Heart right ventricle (tissue), 16 donors: ENCODE data around the gene CALD1. TPM values are rescaled to one million over a fixed set of nuclear protein-coding genes. Genes with fewer than 3 reads are reported as not detected.

Source experiments
- ATAC-seq, 8 donors: fragments of 200-7000 bp; cut with Tn5 transposase; one replicate each; pipeline ENCODE4 v1.9.1; 2020; ENCODE audit warnings: mild to moderate bottlenecking in 8 of 8, moderate library complexity in 8 of 8, moderate number of reproducible peaks in 1 of 8
- DNase-seq, 2 donors: peaks; one replicate each; pipeline ENCODE4 v3.0.0-alpha.2; 2020
- H3K27ac ChIP-seq, 10 donors: fragments of 200-600 bp; sonication (generic) in 2 of 10; one replicate each; pipeline versions ENCODE4 v1.5.0 to v1.8.0; 2020 to 2022; ENCODE audit warnings: mild to moderate bottlenecking in 3 of 10
- H3K27me3 ChIP-seq, 7 donors: fragments of 200-600 bp; one replicate each; pipeline ENCODE4 v1.8.0; 2021 to 2022; ENCODE audit warnings: mild to moderate bottlenecking in 2 of 7
- H3K36me3 ChIP-seq, 9 donors: fragments of 200-600 bp; sonication (generic) in 1 of 9; one replicate each; pipeline versions ENCODE4 v1.5.0 to v1.8.0; 2020 to 2022; ENCODE audit warnings: mild to moderate bottlenecking in 2 of 9
- H3K4me1 ChIP-seq, 9 donors: fragments of 200-600 bp; sonication (generic) in 1 of 9; one replicate each; pipeline versions ENCODE4 v1.5.0 to v1.8.0; 2020 to 2022; ENCODE audit warnings: mild to moderate bottlenecking in 4 of 9
- H3K4me3 ChIP-seq, 10 donors: fragments of 200-600 bp; sonication (generic) in 2 of 10; one replicate each; pipeline versions ENCODE4 v1.5.0 to v1.8.0; 2020 to 2022; ENCODE audit warnings: mild to moderate bottlenecking in 7 of 10, moderate library complexity in 2 of 10
- H3K9me3 ChIP-seq, 11 donors: fragments of 200-600 bp in 10 of 11; sonication (generic) in 2 of 11; one replicate each; pipeline versions ENCODE4 v1.5.0 to v1.8.0; 2013 to 2022; ENCODE audit warnings: mild to moderate bottlenecking in 2 of 11, control low read depth in 1 of 11, moderate library complexity in 1 of 11
- WGBS, 2 donors: extraction: QIAGEN DNeasy Blood & Tissue Kit; methylation state at CpG; one replicate each; pipeline ENCODE4 v1.1.7; 2013; ENCODE audit warnings: inconsistent platforms in 1 of 2; 5-methylcytosine and 5-hydroxymethylcytosine counted together
- intact Hi-C, 10 donors: fragments of 100-400 bp; cut with DNase I; formaldehyde crosslinking; loops; one replicate each; pipeline versions ENCODE4 v1.11.1 to v1.14.2; 2022
- polyA plus RNA-seq, 2 donors: library from polyadenylated mRNA; stranded (reverse); fragments of 200-250 nt; gene quantifications; one replicate each; pipeline ENCODE4 v1.2.3, GENCODE V29; 2013
- total RNA-seq, 10 donors: library from RNA; stranded (reverse); fragmentation: NEBNext Ultra II Directional in 3 of 10; extraction: Animal tissue kit (Norgen Biotek cat#: 25700) in 3 of 10; gene quantifications; one replicate each; pipeline versions ENCODE4 v1.2.1 to v1.2.4, GENCODE V29; 2021 to 2023
- TF ChIP-seq, protein P1 (sequence below), 9 donors: fragments of 200-600 bp; sonication (generic) in 2 of 9; IDR thresholded peaks; one replicate each; pipeline versions ENCODE4 v1.5.0 to v1.8.0; 2021 to 2022; ENCODE audit warnings: antibody characterized with exemption in 9 of 9, mild to moderate bottlenecking in 5 of 9, moderate library complexity in 1 of 9
- donor health status: Arrhythmogenic right ventricular cardiomyopathy.
- donor health status: ischemic (EF 13 %, LVEDD 7.1; RV severe dilation, severe dysfunction).
- donor health status: healthy with polysubstance abuse.
- donor health status: DM: no; HTN: yes; CAD: no.
- donor health status: DM: no; HTN: no; CAD: no.
- donor health status: ischemic (EF 25% LVEDD 6.9; RV normal size, moderate dysfunction).
- donor health status: ischemic (EF 25% LVEDD 5.7; RV mildly dilated, moderate dysfunction).
- donor health status: healthy.
- donor health status: DM: yes; HTN: yes; CAD: no.
- donor health status: Ischemic cardiomyopathy.
- donor health status: ischemic (EF 35%, LVEDD 5.7; RV mildly dilated, moderate dysfunction).
- donor health status: nonischemic (EF 11% LVEDD 7.7; RV severe dilation, severe dysfunction).
- donor health status: DM: yes; HTN: yes; CAD: no.
- donor health status: PGD.
- donor health status: ischemic (EF 29% LVEDD 5.4; RV normal size, mild dysfunction).
- donor health status: nonischemic (EF 23%, LVEDD 6.1; RV moderate dilation, normal function).

CALD1 gene
- total and polyA plus RNA-seq, 12 donors, result 69.9 to 180 (median 126) TPM

GRCh38 chr7:134768243-134768642, 11.2 kb upstream of the CALD1 start:
- intact Hi-C loops, result no loop called here
- no peaks in the 10 kb centered on the region for H3K36me3 ChIP-seq
- no peaks in the 10 kb centered on the region for H3K27me3 ChIP-seq
- H3K9me3 ChIP-seq, result no peaks in the 10 kb centered on the region
- no peak for ATAC-seq
- 81 to 88% methylated on average over 4 of the region's 4 CpGs for WGBS, 2 donors
- DNase-seq, result no peak
- peak overlapping the region in 6 of 10 donors; percentile 63 to 84 (median 72) for H3K27ac ChIP-seq
- no peak overlapping the region for H3K4me3 ChIP-seq
- TF ChIP-seq, protein P1, sequence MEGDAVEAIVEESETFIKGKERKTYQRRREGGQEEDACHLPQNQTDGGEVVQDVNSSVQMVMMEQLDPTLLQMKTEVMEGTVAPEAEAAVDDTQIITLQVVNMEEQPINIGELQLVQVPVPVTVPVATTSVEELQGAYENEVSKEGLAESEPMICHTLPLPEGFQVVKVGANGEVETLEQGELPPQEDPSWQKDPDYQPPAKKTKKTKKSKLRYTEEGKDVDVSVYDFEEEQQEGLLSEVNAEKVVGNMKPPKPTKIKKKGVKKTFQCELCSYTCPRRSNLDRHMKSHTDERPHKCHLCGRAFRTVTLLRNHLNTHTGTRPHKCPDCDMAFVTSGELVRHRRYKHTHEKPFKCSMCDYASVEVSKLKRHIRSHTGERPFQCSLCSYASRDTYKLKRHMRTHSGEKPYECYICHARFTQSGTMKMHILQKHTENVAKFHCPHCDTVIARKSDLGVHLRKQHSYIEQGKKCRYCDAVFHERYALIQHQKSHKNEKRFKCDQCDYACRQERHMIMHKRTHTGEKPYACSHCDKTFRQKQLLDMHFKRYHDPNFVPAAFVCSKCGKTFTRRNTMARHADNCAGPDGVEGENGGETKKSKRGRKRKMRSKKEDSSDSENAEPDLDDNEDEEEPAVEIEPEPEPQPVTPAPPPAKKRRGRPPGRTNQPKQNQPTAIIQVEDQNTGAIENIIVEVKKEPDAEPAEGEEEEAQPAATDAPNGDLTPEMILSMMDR (IDR thresholded peaks at IDR 0.05), result no peak
- peaks cover 0 to 29% (median 14%) of the 10 kb centered on the region in 9 donors for H3K4me1 ChIP-seq

DNA sequence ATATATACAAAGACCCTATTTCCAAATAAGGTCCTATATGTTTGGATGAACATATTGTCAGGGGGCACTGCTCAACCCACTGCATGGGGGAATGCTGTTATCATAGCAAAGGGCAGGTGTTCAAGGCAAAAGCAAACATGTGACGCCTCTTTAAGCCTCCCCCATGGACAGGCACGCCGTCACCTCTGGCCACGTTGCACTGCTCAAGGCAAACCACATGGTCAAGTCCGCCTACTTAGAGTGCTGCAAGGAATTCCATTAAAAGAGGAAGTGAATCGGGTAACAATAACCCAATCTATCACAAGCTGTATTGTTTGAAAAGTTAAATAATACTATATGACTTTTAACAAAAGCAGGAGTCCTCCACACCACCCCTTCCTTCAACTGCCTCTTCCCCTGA, 8.8 kb upstream of the CALD1 start:
- no peak overlapping the region for H3K27ac ChIP-seq
- intact Hi-C loops, result no loop called here
- 86 to 94% methylated on average over 6 of the region's 6 CpGs for WGBS, 2 donors

DNA sequence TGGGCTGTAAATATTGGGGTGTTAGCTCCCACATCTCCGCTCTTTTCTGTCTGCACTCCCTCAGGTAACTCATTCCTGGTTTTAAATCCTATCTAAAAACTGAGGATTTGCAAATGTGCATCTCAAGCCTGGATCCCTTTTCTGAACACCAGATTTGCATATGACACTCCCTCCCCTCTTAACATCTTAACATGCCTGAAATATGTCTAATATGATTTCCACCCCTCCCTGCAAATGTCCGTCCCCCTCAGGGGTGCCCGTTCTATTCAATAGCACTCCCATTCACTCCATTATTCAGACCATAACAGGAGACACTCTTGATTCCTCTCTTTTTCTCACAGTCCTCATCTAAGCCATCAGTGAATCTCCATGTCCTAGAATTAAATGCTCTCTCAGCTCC, 8.3 kb upstream of the CALD1 start:
- intact Hi-C loops, result no loop called here
- no peak for DNase-seq
- Histone ChIP-seq H3K4me1 (peaks cover 0 to 24% (median 11%) of the 10 kb centered on the region in 9 donors), H3K27me3 (no peaks in the 10 kb centered on the region), H3K36me3 (no peaks in the 10 kb centered on the region), H3K9me3 (no peaks in the 10 kb centered on the region), H3K4me3 (no peak overlapping the region), H3K27ac (no peak overlapping the region)
- TF ChIP-seq, protein P1 (IDR thresholded peaks at IDR 0.05), result no peak
- 91 to 95% methylated on average over 3 of the region's 3 CpGs for WGBS, 2 donors
- ATAC-seq, result no peak

More for the DNA sequence above, 8.8 kb upstream of the CALD1 start:
- DNase-seq (no peak), ATAC-seq (no peak)
- Histone ChIP-seq H3K9me3 (no peaks in the 10 kb centered on the region), H3K4me3 (no peak overlapping the region), H3K4me1 (peaks cover 0 to 25% (median 11%) of the 10 kb centered on the region in 9 donors), H3K36me3 (no peaks in the 10 kb centered on the region), H3K27me3 (no peaks in the 10 kb centered on the region)
- TF ChIP-seq, protein P1 (IDR thresholded peaks at IDR 0.05), result no peak

DNA sequence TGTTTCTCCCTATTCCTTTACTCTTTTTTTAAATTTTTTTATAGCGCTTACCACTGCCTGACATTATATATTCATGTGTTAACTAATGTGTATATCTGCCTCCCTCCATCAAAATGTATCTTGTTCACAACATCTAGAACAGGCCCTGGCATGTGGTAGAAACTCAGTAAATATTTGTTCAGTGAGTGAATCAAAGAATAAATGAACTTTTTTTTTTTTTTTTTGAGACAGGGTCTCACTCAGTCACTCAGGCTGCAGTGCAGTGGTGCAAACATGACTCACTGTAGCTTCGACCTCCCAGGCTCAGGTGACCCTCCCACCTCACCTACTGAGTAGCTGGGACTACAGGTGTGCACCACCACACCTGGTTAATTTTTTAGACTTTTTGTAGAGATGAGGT, 7.5 kb upstream of the CALD1 start:
- TF ChIP-seq, protein P1 (IDR thresholded peaks at IDR 0.05), result no peak
- Histone ChIP-seq H3K27ac (no peak overlapping the region), H3K36me3 (no peaks in the 10 kb centered on the region), H3K9me3 (no peaks in the 10 kb centered on the region), H3K4me1 (peaks cover 0 to 18% (median 7%) of the 10 kb centered on the region in 9 donors), H3K4me3 (no peak overlapping the region), H3K27me3 (no peaks in the 10 kb centered on the region)
- DNase-seq (no peak), ATAC-seq (no peak)
- intact Hi-C loops, result no loop called here
- WGBS, 2 donors, result 94 to 95% methylated on average over 2 of the region's 2 CpGs
